Vagina (tissue), 2 donors: ENCODE data around the gene E4F1. TPM values are rescaled to one million over a fixed set of nuclear protein-coding genes. Genes with fewer than 3 reads are reported as not detected.

Experiments used
- DNase-seq, 2 donors: peaks; one replicate each; pipeline ENCODE4 v3.0.0-alpha.2; 2017; ENCODE audit errors: extremely low spot score in 2 of 2
- H3K27ac ChIP-seq: fragments of 200-600 bp; sonication (generic); one replicate; pipeline ENCODE4 v1.5.1; 2019
- H3K27me3 ChIP-seq: fragments of 200-600 bp; sonication (generic); one replicate; pipeline ENCODE4 v1.5.1; 2019
- H3K36me3 ChIP-seq, 2 donors: fragments of 200-600 bp; sonication (generic); one replicate each; pipeline ENCODE4 v1.5.1; 2017 to 2019
- H3K4me1 ChIP-seq: fragments of 200-600 bp; sonication (generic); one replicate; pipeline ENCODE4 v1.5.1; 2019
- H3K4me3 ChIP-seq, 2 donors: fragments of 200-600 bp; sonication (generic); 1 replicate in 1 of 2; 2 replicates in 1 of 2; pipeline ENCODE4 v1.5.1; 2016 to 2019
- H3K9me3 ChIP-seq: fragments of 200-600 bp; sonication (generic); one replicate; pipeline ENCODE4 v1.5.1; 2019
- POLR2A ChIP-seq, 2 donors: fragments of 450-650 bp; IDR thresholded peaks; one replicate each; pipeline ENCODE4 v1.6.1; 2017; ENCODE audit warnings: antibody characterized with exemption in 2 of 2, mild to moderate bottlenecking in 2 of 2, moderate library complexity in 2 of 2
- POLR2AphosphoS5 ChIP-seq, 2 donors: sonication (generic); formaldehyde crosslinking; IDR thresholded peaks; one replicate each; pipeline ENCODE4 v1.9.0; 2017; ENCODE audit warnings: antibody characterized with exemption in 2 of 2, mild to moderate bottlenecking in 2 of 2, low read depth in 1 of 2; ENCODE audit not compliant: insufficient read depth in 1 of 2
- intact Hi-C: fragments of 100-400 bp; cut with DNase I; formaldehyde crosslinking; loops from one replicate; pipeline ENCODE4 v1.15.1; 2023
- total RNA-seq: library from RNA; depleted of rRNA; stranded (reverse); fragments of >200 nt; gene quantifications from one replicate; pipeline ENCODE4 v1.2.3, GENCODE V29; 2016
- TF ChIP-seq, protein P1 (sequence below), 3 experiments: fragments of 450-650 bp in 2 of 3; fragments of 200-600 bp in 1 of 3; sonication (generic) in 1 of 3; IDR thresholded peaks; one replicate each; pipeline ENCODE4 v1.5.1; 2017 to 2019; ENCODE audit warnings: antibody characterized with exemption in 3 of 3, mild to moderate bottlenecking in 2 of 3, moderate library complexity in 2 of 3

E4F1 gene
- total RNA-seq, 1 donor from 2014 or later = 70.0 TPM

DNA sequence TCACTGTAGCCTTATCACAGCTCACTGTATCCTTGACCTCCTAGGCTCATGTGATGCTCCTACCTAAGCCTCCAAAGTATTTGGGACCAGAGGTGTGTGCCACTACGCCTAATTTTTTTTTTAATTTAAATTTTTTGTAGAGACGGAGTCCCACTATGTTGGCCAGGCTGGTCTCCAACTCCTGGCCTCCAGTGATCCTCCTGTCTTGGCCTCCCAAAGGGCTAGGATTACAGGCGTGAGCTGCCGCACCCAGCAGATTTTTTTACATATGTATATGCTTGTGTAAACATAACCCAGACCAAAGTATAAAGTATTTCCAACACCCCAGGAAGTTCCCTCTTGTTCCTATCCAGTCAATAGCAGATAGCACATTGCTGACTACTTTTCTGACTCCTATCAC is 7.1 kb upstream of the E4F1 start:
- TF ChIP-seq, protein P1, sequence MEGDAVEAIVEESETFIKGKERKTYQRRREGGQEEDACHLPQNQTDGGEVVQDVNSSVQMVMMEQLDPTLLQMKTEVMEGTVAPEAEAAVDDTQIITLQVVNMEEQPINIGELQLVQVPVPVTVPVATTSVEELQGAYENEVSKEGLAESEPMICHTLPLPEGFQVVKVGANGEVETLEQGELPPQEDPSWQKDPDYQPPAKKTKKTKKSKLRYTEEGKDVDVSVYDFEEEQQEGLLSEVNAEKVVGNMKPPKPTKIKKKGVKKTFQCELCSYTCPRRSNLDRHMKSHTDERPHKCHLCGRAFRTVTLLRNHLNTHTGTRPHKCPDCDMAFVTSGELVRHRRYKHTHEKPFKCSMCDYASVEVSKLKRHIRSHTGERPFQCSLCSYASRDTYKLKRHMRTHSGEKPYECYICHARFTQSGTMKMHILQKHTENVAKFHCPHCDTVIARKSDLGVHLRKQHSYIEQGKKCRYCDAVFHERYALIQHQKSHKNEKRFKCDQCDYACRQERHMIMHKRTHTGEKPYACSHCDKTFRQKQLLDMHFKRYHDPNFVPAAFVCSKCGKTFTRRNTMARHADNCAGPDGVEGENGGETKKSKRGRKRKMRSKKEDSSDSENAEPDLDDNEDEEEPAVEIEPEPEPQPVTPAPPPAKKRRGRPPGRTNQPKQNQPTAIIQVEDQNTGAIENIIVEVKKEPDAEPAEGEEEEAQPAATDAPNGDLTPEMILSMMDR (IDR thresholded peaks at IDR 0.05) = no peak
- TF ChIP-seq POLR2A (IDR thresholded peaks at IDR 0.05) (no peak), POLR2AphosphoS5 (IDR thresholded peaks at IDR 0.05; ENCODE audit: insufficient read depth in 1 of 2, low read depth in 1 of 2) (no peak)
- intact Hi-C loops = no loop called here

DNA sequence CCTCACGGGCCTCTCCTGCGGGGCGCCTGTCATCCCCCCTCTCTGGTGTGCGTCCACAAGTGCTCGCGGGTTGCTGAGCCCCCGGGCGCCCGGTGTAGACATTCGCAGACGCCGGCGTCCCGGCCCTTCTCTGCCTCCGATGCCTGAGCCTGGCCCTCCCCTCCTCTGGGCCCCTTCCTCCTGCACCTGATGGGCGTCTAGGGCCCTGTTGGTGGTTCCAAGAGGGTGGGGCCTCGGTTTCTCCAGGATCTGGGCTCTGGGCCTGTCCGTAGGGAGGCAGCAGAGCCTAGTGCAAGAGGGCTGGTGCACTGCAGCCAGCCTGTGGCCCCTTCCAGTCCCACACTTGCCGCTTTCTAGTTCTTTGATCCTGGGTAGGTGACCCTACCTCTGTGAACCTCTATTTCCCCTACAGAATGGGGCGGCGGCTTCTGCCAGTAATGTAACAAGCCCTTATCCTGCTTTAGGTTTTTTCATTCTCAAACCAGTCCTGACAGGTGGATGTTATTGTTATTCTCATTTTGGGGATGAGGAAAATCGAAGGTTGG is 623 bp downstream of the E4F1 start:
- no peak for TF ChIP-seq POLR2A (IDR thresholded peaks at IDR 0.05)
- Histone ChIP-seq H3K9me3 (no peaks in the 10 kb centered on the region), H3K27me3 (no peaks in the 10 kb centered on the region), H3K4me1 (peaks cover 31% of the 10 kb centered on the region), H3K27ac (peak overlapping the region; percentile 89), H3K36me3 (peaks cover 0 to 6% of the 10 kb centered on the region in 2 donors), H3K4me3 (peak overlapping the region; percentile 82 to 99)
- DNase-seq = no peak
- intact Hi-C loops = no loop called here

More for the DNA sequence above, 7.1 kb upstream of the E4F1 start:
- Histone ChIP-seq H3K27ac (no peak overlapping the region), H3K4me3 (no peak overlapping the region), H3K36me3 (no peaks in the 10 kb centered on the region), H3K4me1 (peaks cover 31% of the 10 kb centered on the region), H3K27me3 (no peaks in the 10 kb centered on the region), H3K9me3 (no peaks in the 10 kb centered on the region)
- no peak for DNase-seq

GRCh38 chr16:2226245-2226793 is 2.9 kb downstream of the E4F1 start:
- TF ChIP-seq, protein P1 (IDR thresholded peaks at IDR 0.05) = no peak
- TF ChIP-seq POLR2A (IDR thresholded peaks at IDR 0.05) = no peak
- no peak for TF ChIP-seq POLR2AphosphoS5 (IDR thresholded peaks at IDR 0.05; ENCODE audit: insufficient read depth in 1 of 2, low read depth in 1 of 2)
- no peak for DNase-seq
- Histone ChIP-seq H3K27ac (no peak overlapping the region), H3K9me3 (no peaks in the 10 kb centered on the region), H3K4me1 (peaks cover 41% of the 10 kb centered on the region), H3K4me3 (no peak overlapping the region), H3K36me3 (peaks cover 0 to 24% of the 10 kb centered on the region in 2 donors), H3K27me3 (no peaks in the 10 kb centered on the region)
- intact Hi-C loops = no loop called here

DNA sequence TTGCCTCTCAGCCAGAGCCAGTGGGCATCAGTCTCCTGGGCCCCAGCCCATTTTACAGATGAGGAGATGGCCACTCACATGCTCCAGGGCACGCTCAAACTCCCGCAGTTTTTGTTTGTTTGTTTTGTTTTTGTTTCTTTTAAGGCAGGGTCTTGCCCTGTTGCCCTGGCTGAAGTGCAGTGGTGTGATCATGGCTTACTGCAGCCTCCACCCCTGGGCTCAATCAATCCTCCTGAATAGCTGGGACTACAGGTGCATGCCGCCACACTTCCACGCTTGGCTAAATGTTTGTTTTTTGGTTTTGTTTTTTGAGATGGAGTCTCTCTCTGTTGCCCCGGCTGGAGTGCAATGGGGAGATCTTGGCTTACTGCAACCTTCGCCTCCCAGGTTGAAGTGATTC is 3.5 kb downstream of the E4F1 start:
- Histone ChIP-seq H3K9me3 (no peaks in the 10 kb centered on the region), H3K27ac (no peak overlapping the region), H3K36me3 (peaks cover 0 to 30% of the 10 kb centered on the region in 2 donors), H3K4me1 (peaks cover 47% of the 10 kb centered on the region), H3K4me3 (no peak overlapping the region), H3K27me3 (no peaks in the 10 kb centered on the region)
- intact Hi-C loops = no loop called here
- TF ChIP-seq, protein P1 (IDR thresholded peaks at IDR 0.05) = no peak
- no peak for DNase-seq

- no peaks in the 10 kb centered on the region for H3K27me3 ChIP-seq
- H3K4me3 ChIP-seq = no peak overlapping the region
- intact Hi-C loops = no loop called here
- H3K36me3 ChIP-seq = peaks cover 0 to 43% of the 10 kb centered on the region in 2 donors
- no peak overlapping the region for H3K27ac ChIP-seq
- DNase-seq = no peak
- no peaks in the 10 kb centered on the region for H3K9me3 ChIP-seq
- H3K4me1 ChIP-seq = peaks cover 43% of the 10 kb centered on the region
- TF ChIP-seq POLR2A (IDR thresholded peaks at IDR 0.05) = no peak
- TF ChIP-seq, protein P1 (IDR thresholded peaks at IDR 0.05) = no peak
- no peak for TF ChIP-seq POLR2AphosphoS5 (IDR thresholded peaks at IDR 0.05; ENCODE audit: insufficient read depth in 1 of 2, low read depth in 1 of 2)
Observed at GRCh38 chr16:2228161-2228824, 4.9 kb downstream of the E4F1 start.
